ENCODE measurements around the gene HOXB2. TPM values are rescaled to one million over a fixed set of nuclear protein-coding genes. Genes with fewer than 3 reads are reported as not detected.

The HOXB2 gene
- total and polyA plus RNA-seq, 8 donors: 6.7 to 83.0 (median 12.4) TPM

GRCh38 chr17:48559122-48559839, 14.4 kb upstream of the HOXB2 start:
- peaks cover 42 to 96% (median 68%) of the 10 kb centered on the region in 4 donors for H3K4me1 ChIP-seq
- no peaks in the 10 kb centered on the region for H3K36me3 ChIP-seq
- no peak for DNase-seq
- no peaks in the 10 kb centered on the region for H3K9me3 ChIP-seq
- TF ChIP-seq, protein P1, sequence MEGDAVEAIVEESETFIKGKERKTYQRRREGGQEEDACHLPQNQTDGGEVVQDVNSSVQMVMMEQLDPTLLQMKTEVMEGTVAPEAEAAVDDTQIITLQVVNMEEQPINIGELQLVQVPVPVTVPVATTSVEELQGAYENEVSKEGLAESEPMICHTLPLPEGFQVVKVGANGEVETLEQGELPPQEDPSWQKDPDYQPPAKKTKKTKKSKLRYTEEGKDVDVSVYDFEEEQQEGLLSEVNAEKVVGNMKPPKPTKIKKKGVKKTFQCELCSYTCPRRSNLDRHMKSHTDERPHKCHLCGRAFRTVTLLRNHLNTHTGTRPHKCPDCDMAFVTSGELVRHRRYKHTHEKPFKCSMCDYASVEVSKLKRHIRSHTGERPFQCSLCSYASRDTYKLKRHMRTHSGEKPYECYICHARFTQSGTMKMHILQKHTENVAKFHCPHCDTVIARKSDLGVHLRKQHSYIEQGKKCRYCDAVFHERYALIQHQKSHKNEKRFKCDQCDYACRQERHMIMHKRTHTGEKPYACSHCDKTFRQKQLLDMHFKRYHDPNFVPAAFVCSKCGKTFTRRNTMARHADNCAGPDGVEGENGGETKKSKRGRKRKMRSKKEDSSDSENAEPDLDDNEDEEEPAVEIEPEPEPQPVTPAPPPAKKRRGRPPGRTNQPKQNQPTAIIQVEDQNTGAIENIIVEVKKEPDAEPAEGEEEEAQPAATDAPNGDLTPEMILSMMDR (IDR thresholded peaks at IDR 0.05): no peak
- TF ChIP-seq POLR2AphosphoS5 (IDR thresholded peaks at IDR 0.05): no peak
- TF ChIP-seq POLR2A (IDR thresholded peaks at IDR 0.05): no peak
- no peak for TF ChIP-seq EP300 (IDR thresholded peaks at IDR 0.05)
- H3K27me3 ChIP-seq: peaks cover 0 to 90% (median 34%) of the 10 kb centered on the region in 3 donors
- 50 to 66% (median 60%) methylated on average over 16 of the region's 16 CpGs for WGBS, 5 donors
- H3K4me3 ChIP-seq: no peak overlapping the region
- peak overlapping the region; percentile 51 to 95 (median 93) for H3K27ac ChIP-seq
- intact Hi-C loops (cut with DNase I; ENCODE audit: low total_unique reads): no loop called here

DNA sequence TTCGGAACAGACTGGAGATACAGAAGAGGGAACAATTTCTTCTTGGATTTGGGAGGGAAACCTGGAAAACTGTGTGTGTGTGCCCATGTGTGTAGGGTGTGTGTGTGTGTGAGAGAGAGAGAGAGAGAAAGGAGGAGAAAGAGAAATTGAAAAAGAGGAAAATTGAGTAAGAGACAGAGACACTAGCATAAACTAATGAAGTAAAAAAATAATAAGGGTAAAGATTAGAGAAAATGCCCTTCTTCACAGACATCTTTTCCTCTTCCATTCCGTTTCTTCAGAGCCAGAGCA, 13.9 kb upstream of the HOXB2 start:
- Histone ChIP-seq H3K9me3 (no peaks in the 10 kb centered on the region), H3K27ac (peak overlapping the region in 4 of 5 donors; percentile 90 to 95 (median 93)), H3K27me3 (peaks cover 0 to 90% (median 33%) of the 10 kb centered on the region in 3 donors), H3K36me3 (no peaks in the 10 kb centered on the region), H3K4me1 (peaks cover 42 to 96% (median 67%) of the 10 kb centered on the region in 4 donors), H3K4me3 (peak overlapping the region in 1 of 4 donors; percentile 13)
- WGBS, 5 donors: 52 to 73% (median 67%) methylated on average over 2 of the region's 2 CpGs
- TF ChIP-seq, protein P1 (IDR thresholded peaks at IDR 0.05): no peak
- TF ChIP-seq EP300 (IDR thresholded peaks at IDR 0.05) (no peak), POLR2A (IDR thresholded peaks at IDR 0.05) (no peak), POLR2AphosphoS5 (IDR thresholded peaks at IDR 0.05) (no peak)
- DNase-seq: no peak
- intact Hi-C loops (cut with DNase I; ENCODE audit: low total_unique reads): no loop called here

- intact Hi-C loops (cut with DNase I; ENCODE audit: low total_unique reads): no loop called here
- Histone ChIP-seq H3K9me3 (no peaks in the 10 kb centered on the region), H3K27me3 (peaks cover 0 to 86% (median 30%) of the 10 kb centered on the region in 3 donors), H3K36me3 (no peaks in the 10 kb centered on the region), H3K4me1 (peaks cover 41 to 94% (median 63%) of the 10 kb centered on the region in 4 donors), H3K4me3 (peak overlapping the region in 1 of 4 donors; percentile 13), H3K27ac (peak overlapping the region; percentile 7 to 95 (median 93))
- no peak for TF ChIP-seq POLR2AphosphoS5 (IDR thresholded peaks at IDR 0.05)
- TF ChIP-seq, protein P1 (IDR thresholded peaks at IDR 0.05): no peak
- peak in 1 of 2 donors; percentile 26 for DNase-seq
- WGBS, 5 donors: 54 to 67% (median 65%) methylated on average over 13 of the region's 13 CpGs
Observed at GRCh38 chr17:48558057-48558830, 13.3 kb upstream of the HOXB2 start.

- peaks cover 28 to 94% (median 60%) of the 10 kb centered on the region in 4 donors for H3K4me1 ChIP-seq
- H3K36me3 ChIP-seq: no peaks in the 10 kb centered on the region
- WGBS, 5 donors: 39 to 56% (median 48%) methylated on average over 7 of the region's 7 CpGs
- peak overlapping the region in 2 of 4 donors; percentile 8 to 40 for H3K4me3 ChIP-seq
- TF ChIP-seq, protein P1 (IDR thresholded peaks at IDR 0.05): no peak
- TF ChIP-seq POLR2AphosphoS5 (IDR thresholded peaks at IDR 0.05): no peak
- TF ChIP-seq EP300 (IDR thresholded peaks at IDR 0.05): no peak
- TF ChIP-seq POLR2A (IDR thresholded peaks at IDR 0.05): no peak
- intact Hi-C loops (cut with DNase I; ENCODE audit: low total_unique reads): no loop called here
- DNase-seq: peak in 1 of 2 donors; percentile 42
- no peaks in the 10 kb centered on the region for H3K9me3 ChIP-seq
- peaks cover 0 to 87% (median 24%) of the 10 kb centered on the region in 3 donors for H3K27me3 ChIP-seq
- peak overlapping the region; percentile 41 to 95 (median 93) for H3K27ac ChIP-seq
Observed at GRCh38 chr17:48556576-48557401, 11.9 kb upstream of the HOXB2 start.
